Measurements from ENCODE around the gene PDGFA. TPM values are rescaled to one million over a fixed set of nuclear protein-coding genes. Genes with fewer than 3 reads are reported as not detected.

PDGFA gene
- total RNA-seq, 6 experiments from 2014 or later = 7.1 to 8.7 (median 7.8) TPM

DNA sequence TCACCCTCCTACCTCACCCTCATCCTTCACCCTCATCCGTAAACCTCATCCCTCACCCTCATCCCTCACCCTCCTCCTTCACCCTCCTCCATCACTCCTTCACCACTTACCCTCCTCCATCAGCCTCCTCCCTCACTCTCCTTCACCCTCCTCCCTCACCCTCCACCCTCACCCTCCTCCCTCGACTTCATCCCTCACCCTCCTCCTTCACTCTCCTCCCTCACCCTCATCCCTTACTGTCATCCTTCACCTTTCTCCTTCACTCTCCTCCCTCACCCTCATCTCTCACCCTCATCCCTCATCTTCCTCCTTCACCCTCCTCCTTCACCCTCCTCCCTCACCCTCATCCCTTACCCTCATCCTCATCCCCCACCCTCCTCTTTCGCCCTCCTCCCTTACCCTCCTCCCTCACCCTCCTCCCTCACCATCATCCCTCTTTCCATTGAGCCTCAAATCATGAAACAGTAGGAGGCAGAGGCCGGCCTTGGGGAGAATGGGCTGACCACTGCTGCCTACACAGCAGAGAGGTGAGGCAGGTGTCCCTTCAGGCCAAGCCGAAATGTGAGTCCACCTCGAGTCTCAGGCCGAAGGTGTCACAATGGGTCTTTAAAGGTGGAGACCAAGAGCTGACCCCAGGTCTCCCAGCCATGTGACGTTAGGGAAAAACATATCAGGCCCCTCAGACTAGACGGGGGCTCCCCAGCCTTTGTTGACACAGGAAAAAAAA is 53.0 kb downstream of the PDGFA start:
- no peak overlapping the region for H3K27ac Mint-ChIP-seq
- no peak for DNase-seq
- H3K4me3 Mint-ChIP-seq = no peak overlapping the region
- peaks cover 21% of the 10 kb centered on the region for H3K4me1 Mint-ChIP-seq (ENCODE audit: low read depth)
- H3K9me3 Mint-ChIP-seq = peaks cover 15% of the 10 kb centered on the region
- TF ChIP-seq, protein P1, sequence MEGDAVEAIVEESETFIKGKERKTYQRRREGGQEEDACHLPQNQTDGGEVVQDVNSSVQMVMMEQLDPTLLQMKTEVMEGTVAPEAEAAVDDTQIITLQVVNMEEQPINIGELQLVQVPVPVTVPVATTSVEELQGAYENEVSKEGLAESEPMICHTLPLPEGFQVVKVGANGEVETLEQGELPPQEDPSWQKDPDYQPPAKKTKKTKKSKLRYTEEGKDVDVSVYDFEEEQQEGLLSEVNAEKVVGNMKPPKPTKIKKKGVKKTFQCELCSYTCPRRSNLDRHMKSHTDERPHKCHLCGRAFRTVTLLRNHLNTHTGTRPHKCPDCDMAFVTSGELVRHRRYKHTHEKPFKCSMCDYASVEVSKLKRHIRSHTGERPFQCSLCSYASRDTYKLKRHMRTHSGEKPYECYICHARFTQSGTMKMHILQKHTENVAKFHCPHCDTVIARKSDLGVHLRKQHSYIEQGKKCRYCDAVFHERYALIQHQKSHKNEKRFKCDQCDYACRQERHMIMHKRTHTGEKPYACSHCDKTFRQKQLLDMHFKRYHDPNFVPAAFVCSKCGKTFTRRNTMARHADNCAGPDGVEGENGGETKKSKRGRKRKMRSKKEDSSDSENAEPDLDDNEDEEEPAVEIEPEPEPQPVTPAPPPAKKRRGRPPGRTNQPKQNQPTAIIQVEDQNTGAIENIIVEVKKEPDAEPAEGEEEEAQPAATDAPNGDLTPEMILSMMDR (IDR thresholded peaks at IDR 0.05) = no peak
- peaks cover 12% of the 10 kb centered on the region for H3K27me3 Mint-ChIP-seq (ENCODE audit: insufficient read depth)
- H3K36me3 Mint-ChIP-seq (ENCODE audit: low read depth) = peaks cover 6% of the 10 kb centered on the region

DNA sequence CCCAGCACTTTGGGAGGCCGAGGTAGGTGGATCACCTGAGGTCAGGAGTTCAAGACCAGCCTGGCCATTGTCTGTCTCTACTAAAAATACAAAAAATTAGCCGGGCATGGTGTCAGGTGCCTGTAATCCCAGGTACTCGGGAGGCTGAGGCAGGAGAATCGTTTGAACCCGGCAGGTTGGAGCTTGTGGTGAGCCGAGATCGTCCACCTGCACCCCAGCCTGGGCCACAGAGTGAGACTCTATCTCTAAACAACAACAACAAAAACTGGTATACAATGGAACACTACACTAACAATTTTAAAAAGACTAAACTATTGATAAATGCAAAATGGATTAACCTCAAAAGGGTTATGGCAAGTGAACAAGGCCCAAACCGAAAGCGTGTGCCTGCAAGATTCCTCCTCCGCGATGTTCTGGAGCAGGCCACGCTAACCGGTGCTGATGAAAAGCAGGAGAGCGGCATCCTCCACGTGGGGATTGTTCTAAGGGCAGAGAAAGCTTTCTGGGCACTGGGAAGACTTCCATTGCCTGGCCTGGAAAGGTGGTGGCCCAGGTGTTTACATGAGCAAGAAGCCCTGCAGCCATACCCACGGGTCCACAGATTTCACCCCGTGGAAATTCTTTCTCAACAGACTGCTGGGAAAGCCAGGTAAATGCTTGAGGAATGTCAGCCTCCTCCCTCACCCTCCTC is 53.8 kb downstream of the PDGFA start:
- DNase-seq = no peak
- H3K27ac Mint-ChIP-seq = no peak overlapping the region
- no peak overlapping the region for H3K4me3 Mint-ChIP-seq
- peaks cover 14% of the 10 kb centered on the region for H3K27me3 Mint-ChIP-seq (ENCODE audit: insufficient read depth)
- peaks cover 6% of the 10 kb centered on the region for H3K36me3 Mint-ChIP-seq (ENCODE audit: low read depth)
- H3K9me3 Mint-ChIP-seq = peaks cover 15% of the 10 kb centered on the region
- TF ChIP-seq, protein P1 (IDR thresholded peaks at IDR 0.05) = no peak
- peaks cover 29% of the 10 kb centered on the region for H3K4me1 Mint-ChIP-seq (ENCODE audit: low read depth)

DNA sequence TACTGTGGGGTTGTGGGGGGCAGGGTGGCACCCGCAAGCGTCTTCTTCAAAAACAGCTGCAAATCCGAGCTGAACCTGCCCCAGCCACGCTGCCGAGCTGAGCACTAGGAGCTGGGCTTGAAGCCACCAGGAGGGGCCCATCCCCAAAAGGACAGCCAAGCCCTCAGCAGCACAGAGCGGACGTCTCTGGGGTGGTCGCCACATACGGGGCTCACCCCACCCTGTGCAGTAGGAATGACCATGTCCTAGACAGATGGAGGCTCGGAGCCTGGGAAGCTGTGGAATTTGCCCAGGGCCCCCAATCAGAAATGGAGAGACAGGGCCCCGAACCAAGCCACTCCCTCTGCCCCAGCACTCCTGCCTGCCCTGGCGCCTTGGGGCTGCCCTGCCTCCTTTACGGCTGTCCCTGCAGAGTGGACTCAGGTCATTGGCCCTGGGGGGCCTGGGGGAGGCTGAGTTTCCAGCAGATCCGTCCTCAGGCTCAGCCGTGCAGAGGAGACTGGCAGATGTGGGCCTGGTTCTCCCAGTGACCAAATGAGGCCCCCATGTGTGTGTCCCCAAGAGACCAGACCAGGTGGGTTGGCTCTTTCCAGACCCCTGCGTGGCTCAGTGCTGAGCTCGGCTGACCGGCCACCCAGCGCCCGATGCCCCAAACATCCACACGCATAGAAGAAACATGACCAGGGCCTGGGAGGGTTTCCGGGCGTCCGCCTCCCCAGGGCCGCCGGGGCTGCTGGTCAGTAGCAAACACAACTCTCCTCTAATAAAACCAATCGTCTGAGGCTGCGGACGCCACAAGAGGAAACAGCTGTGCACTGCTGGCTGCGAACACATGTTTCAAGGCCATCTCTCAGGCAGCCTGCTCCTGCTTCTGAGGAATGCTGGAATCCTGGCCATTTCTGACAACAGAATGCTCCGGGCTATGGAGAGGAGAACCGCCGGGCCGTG is 54.9 kb downstream of the PDGFA start:
- Mint-ChIP-seq H3K9me3 (peaks cover 15% of the 10 kb centered on the region), H3K27me3 (ENCODE audit: insufficient read depth) (peaks cover 15% of the 10 kb centered on the region), H3K4me3 (no peak overlapping the region; the same call in 1 of the 2 replicates), H3K36me3 (ENCODE audit: low read depth) (peaks cover 6% of the 10 kb centered on the region), H3K4me1 (ENCODE audit: low read depth) (peaks cover 30% of the 10 kb centered on the region), H3K27ac (no peak overlapping the region)
- peak; percentile 44 for DNase-seq
- TF ChIP-seq, protein P1 (IDR thresholded peaks at IDR 0.05) = no peak

DNA sequence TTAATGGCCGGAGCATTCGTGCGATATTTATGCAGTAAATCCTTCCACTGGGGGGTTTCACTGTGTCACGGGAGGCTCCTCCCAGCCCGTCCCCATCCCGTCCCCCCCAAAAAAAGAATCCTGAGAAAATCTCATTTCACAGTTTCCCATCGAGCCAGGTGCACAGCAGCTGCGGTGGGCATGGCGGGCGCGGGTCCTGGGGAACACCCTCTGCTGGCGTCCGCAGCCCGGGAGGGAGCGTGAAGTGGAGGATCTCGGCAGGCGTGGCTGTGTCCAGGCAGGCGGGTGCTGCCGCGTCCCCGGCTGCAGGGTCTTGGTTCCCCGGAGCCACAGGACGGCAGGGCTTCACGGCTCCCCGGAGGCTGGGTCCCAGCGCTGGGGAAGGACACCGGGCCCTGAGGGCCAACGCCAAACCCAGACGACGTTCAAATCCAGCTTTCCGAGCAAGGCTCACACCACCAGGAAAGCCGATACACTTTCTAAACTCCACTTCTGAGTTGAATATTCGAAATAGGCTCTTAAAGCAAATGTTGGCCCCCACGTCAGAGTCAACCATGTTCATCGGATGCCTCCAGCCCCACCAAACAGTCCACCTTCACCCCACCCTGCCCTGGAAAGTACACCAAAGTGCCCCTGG is 55.7 kb downstream of the PDGFA start:
- H3K4me3 Mint-ChIP-seq = no peak overlapping the region
- H3K9me3 Mint-ChIP-seq = peaks cover 15% of the 10 kb centered on the region
- H3K4me1 Mint-ChIP-seq (ENCODE audit: low read depth) = peaks cover 23% of the 10 kb centered on the region
- H3K27ac Mint-ChIP-seq = no peak overlapping the region
- TF ChIP-seq, protein P1 (IDR thresholded peaks at IDR 0.05) = no peak
- DNase-seq = no peak
- H3K36me3 Mint-ChIP-seq (ENCODE audit: low read depth) = peaks cover 6% of the 10 kb centered on the region
- H3K27me3 Mint-ChIP-seq (ENCODE audit: insufficient read depth) = peaks cover 15% of the 10 kb centered on the region

DNA sequence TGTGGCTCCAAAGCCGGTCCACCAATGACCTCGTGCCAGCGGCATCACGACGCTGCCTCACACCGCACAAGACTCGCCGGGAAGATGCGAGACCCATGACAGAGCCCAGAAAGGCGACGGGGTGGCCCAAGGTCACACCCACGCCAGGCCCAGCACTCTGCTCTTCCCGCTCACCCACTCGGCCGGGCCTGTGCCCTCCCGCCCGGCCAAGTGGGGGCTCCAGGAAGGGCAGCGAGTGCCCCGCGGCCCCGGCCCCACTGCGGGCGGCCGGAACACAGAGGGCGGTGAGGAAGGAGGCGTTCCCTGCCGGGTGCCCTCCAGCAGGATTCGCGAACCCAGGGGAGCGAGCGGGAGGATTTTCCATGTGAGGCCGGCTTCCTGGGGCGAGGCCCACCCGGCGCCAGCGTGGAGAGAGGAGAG is 56.3 kb downstream of the PDGFA start:
- H3K4me1 Mint-ChIP-seq (ENCODE audit: low read depth) = peaks cover 18% of the 10 kb centered on the region
- TF ChIP-seq, protein P1 (IDR thresholded peaks at IDR 0.05) = no peak
- H3K27ac Mint-ChIP-seq = no peak overlapping the region
- H3K9me3 Mint-ChIP-seq = peaks cover 13% of the 10 kb centered on the region
- H3K36me3 Mint-ChIP-seq (ENCODE audit: low read depth) = peaks cover 6% of the 10 kb centered on the region
- peaks cover 15% of the 10 kb centered on the region for H3K27me3 Mint-ChIP-seq (ENCODE audit: insufficient read depth)
- no peak for DNase-seq
- H3K4me3 Mint-ChIP-seq = no peak overlapping the region
